HG02623 (cell line): Measurements from ENCODE around the gene NUB1.

ENCODE experiments used
- ATAC-seq: cut with Tn5 transposase; IDR thresholded peaks from one replicate; pipeline ENCODE4 v1.9.1; 2021; ENCODE audit warnings: moderate library complexity; ENCODE audit not compliant: unreplicated experiment

Gene NUB1

GRCh38 chr7:151416112-151416940 is 74.7 kb downstream of the NUB1 start:
- ATAC-seq, result no peak

GRCh38 chr7:151416941-151417315 is 75.3 kb downstream of the NUB1 start:
- no peak for ATAC-seq

- ATAC-seq, result no peak
These were observed 78.5 kb downstream of the NUB1 start for GRCh38 chr7:151420144-151420543.

- ATAC-seq, result no peak
These were observed 80.6 kb downstream of the NUB1 start for GRCh38 chr7:151422212-151422611.

- ATAC-seq, result no peak
These were observed 81.6 kb downstream of the NUB1 start for GRCh38 chr7:151423226-151423625.

GRCh38 chr7:151423936-151424335 is 82.3 kb downstream of the NUB1 start:
- no peak for ATAC-seq

GRCh38 chr7:151424799-151425198 is 83.2 kb downstream of the NUB1 start:
- ATAC-seq, result no peak

- no peak for ATAC-seq
These were observed 84.2 kb downstream of the NUB1 start for GRCh38 chr7:151425670-151426440.

GRCh38 chr7:151426441-151426903 is 84.9 kb downstream of the NUB1 start:
- ATAC-seq, result no peak

- ATAC-seq, result no peak
These were observed 85.5 kb downstream of the NUB1 start for GRCh38 chr7:151426904-151427704.

- no peak for ATAC-seq
These were observed 86.2 kb downstream of the NUB1 start for GRCh38 chr7:151427705-151428377.
